Neural cell (in vitro differentiated cells): ENCODE results near the gene FBXO24.

Experiments
- EP300 ChIP-seq: fragments of 450-650 bp; conservative IDR thresholded peaks from 2 replicates; pipeline ENCODE4 v1.6.1; 2014; ENCODE audit warnings: antibody characterized with exemption, mild to moderate bottlenecking, moderate library complexity; ENCODE audit not compliant: poor library complexity, severe bottlenecking
- POLR2AphosphoS5 ChIP-seq: IDR thresholded peaks from 2 replicates; pipeline ENCODE4 v1.6.1; 2012
- SMC3 ChIP-seq: fragments of 450-650 bp; conservative IDR thresholded peaks from 2 replicates; pipeline ENCODE4 v1.6.1; 2014; ENCODE audit warnings: antibody characterized with exemption, mild to moderate bottlenecking, moderate library complexity; ENCODE audit not compliant: poor library complexity
- TF ChIP-seq, protein P1 (sequence below): fragments of 450-650 bp; IDR thresholded peaks from 2 replicates; pipeline ENCODE4 v1.5.1; 2014; ENCODE audit warnings: antibody characterized with exemption, mild to moderate bottlenecking, moderate library complexity; ENCODE audit not compliant: poor library complexity, severe bottlenecking

GRCh38 chr7:100583132-100584053 is 2.7 kb upstream of the FBXO24 start:
- TF ChIP-seq, protein P1, sequence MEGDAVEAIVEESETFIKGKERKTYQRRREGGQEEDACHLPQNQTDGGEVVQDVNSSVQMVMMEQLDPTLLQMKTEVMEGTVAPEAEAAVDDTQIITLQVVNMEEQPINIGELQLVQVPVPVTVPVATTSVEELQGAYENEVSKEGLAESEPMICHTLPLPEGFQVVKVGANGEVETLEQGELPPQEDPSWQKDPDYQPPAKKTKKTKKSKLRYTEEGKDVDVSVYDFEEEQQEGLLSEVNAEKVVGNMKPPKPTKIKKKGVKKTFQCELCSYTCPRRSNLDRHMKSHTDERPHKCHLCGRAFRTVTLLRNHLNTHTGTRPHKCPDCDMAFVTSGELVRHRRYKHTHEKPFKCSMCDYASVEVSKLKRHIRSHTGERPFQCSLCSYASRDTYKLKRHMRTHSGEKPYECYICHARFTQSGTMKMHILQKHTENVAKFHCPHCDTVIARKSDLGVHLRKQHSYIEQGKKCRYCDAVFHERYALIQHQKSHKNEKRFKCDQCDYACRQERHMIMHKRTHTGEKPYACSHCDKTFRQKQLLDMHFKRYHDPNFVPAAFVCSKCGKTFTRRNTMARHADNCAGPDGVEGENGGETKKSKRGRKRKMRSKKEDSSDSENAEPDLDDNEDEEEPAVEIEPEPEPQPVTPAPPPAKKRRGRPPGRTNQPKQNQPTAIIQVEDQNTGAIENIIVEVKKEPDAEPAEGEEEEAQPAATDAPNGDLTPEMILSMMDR, result no peak
- no peak for TF ChIP-seq POLR2AphosphoS5
- no peak for TF ChIP-seq SMC3
- TF ChIP-seq EP300, result no peak
